Ishikawa (cell line): Measurements from ENCODE around the gene MPZL3.

ENCODE experiments used
- CEBPB ChIP-seq: IDR thresholded peaks from 2 replicates; pipeline ENCODE4 v1.6.1; 2012
- CREB1 ChIP-seq: IDR thresholded peaks from 2 replicates; pipeline ENCODE4 v1.6.1; 2012; ENCODE audit warnings: low read depth
- EGR1 ChIP-seq: IDR thresholded peaks from 2 replicates; pipeline ENCODE4 v1.6.1; 2012
- EP300 ChIP-seq: IDR thresholded peaks from 2 replicates; pipeline ENCODE4 v1.6.1; 2012; ENCODE audit warnings: borderline replicate concordance
- FOXM1 ChIP-seq: IDR thresholded peaks from 2 replicates; pipeline ENCODE4 v1.6.1; 2012; ENCODE audit warnings: low read depth, borderline replicate concordance
- NFIC ChIP-seq: IDR thresholded peaks from 2 replicates; pipeline ENCODE4 v1.6.1; 2012
- RAD21 ChIP-seq: IDR thresholded peaks from 2 replicates; pipeline ENCODE4 v1.6.1; 2012; ENCODE audit warnings: low read depth
- REST ChIP-seq: IDR thresholded peaks from 2 replicates; pipeline ENCODE4 v1.6.1; 2012; ENCODE audit warnings: low read depth, mild to moderate bottlenecking
- TAF1 ChIP-seq: IDR thresholded peaks from 2 replicates; pipeline ENCODE4 v1.6.1; 2012; ENCODE audit warnings: low read depth, mild to moderate bottlenecking
- TCF12 ChIP-seq: IDR thresholded peaks from 2 replicates; pipeline ENCODE4 v1.6.1; 2012; ENCODE audit warnings: low read depth
- TEAD4 ChIP-seq: IDR thresholded peaks from 2 replicates; pipeline ENCODE4 v1.6.1; 2012
- YY1 ChIP-seq: IDR thresholded peaks from 2 replicates; pipeline ENCODE4 v1.6.1; 2012; ENCODE audit warnings: low read depth
- ZBTB7A ChIP-seq: IDR thresholded peaks from 2 replicates; pipeline ENCODE4 v1.6.1; 2012; ENCODE audit warnings: low read depth
- TF ChIP-seq, protein P1 (sequence below): IDR thresholded peaks from 2 replicates; pipeline ENCODE4 v1.6.1; 2012

- TF ChIP-seq FOXM1 = no peak
- TF ChIP-seq EP300 = no peak
- TF ChIP-seq ZBTB7A = no peak
- no peak for TF ChIP-seq TAF1
- no peak for TF ChIP-seq CREB1
- no peak for TF ChIP-seq REST
- no peak for TF ChIP-seq RAD21
- TF ChIP-seq NFIC = no peak
- TF ChIP-seq, protein P1, sequence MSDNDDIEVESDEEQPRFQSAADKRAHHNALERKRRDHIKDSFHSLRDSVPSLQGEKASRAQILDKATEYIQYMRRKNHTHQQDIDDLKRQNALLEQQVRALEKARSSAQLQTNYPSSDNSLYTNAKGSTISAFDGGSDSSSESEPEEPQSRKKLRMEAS = no peak
- TF ChIP-seq CEBPB = no peak
- TF ChIP-seq YY1 = no peak
- no peak for TF ChIP-seq TEAD4
- no peak for TF ChIP-seq EGR1
- no peak for TF ChIP-seq TCF12
Observed at GRCh38 chr11:118291477-118292135, 39.4 kb upstream of the MPZL3 start.
